Measurements from ENCODE around the gene FAF1. TPM values are rescaled to one million over a fixed set of nuclear protein-coding genes. Genes with fewer than 3 reads are reported as not detected.

Gene FAF1
- total and polyA plus RNA-seq, 2 of the 8 experiments (the other 6 are each of a cell fraction or from before 2014, with no cell fraction given): 10.8 to 65.9 TPM

DNA sequence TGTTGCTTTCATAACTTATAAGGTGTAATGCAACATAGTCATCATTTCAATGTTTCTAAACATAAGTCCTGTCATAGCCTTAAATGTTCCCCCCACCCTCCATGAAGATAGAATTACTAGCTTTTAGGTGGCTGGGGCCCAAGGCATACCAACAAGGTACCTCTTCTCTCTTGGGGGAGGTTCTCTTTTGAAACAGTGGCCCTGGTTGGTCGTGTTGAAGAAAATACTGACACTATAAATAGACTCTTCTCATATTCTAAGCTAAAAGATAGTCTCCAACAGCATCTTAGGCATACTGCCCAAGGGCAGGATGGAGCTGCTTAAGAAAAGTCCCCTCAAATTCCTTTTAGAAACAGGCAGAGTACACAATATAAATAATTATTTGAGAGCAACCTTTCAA, 255.0 kb downstream of the FAF1 start:
- Histone ChIP-seq H2AFZ (ENCODE audit: low read length) (no peak overlapping the region), H4K91ac (replicated peaks; ENCODE audit: insufficient read length, low read length) (no peak overlapping the region), H3K4me3 (ENCODE audit: extremely low read depth in 1 of 4, insufficient read depth in 2 of 4, low read depth in 3 of 4, low read length in 4 of 4) (no peak overlapping the region), H4K8ac (ENCODE audit: extremely low read depth, insufficient read depth, low read length) (no peak overlapping the region), H3K36me3 (ENCODE audit: control insufficient read depth in 2 of 4, insufficient read depth in 4 of 4, low read length in 3 of 4) (no peaks in the 10 kb centered on the region), H3K79me1 (ENCODE audit: low read depth, low read length) (no peaks in the 10 kb centered on the region), H4K20me1 (replicated peaks in 1 of 2; ENCODE audit: control insufficient read depth in 1 of 2, insufficient read depth in 2 of 2, low read length in 2 of 2) (no peaks in the 10 kb centered on the region), H3K9me3 (ENCODE audit: insufficient read depth in 2 of 2, low read depth in 1 of 2, low read length in 1 of 2) (no peaks in the 10 kb centered on the region), H2BK15ac (ENCODE audit: low read length) (no peak overlapping the region), H3K18ac (ENCODE audit: extremely low read depth, low read length) (no peak overlapping the region), H3K4ac (replicated peaks; ENCODE audit: insufficient read length, low read depth, low read length) (no peak overlapping the region), H3K27ac (ENCODE audit: low read depth, low read length) (no peak overlapping the region), H2AK5ac (ENCODE audit: low read depth, low read length) (no peak overlapping the region), H3K23me2 (ENCODE audit: low read depth, low read length) (no peaks in the 10 kb centered on the region), H2BK12ac (ENCODE audit: low read depth, low read length) (no peak overlapping the region), H2BK20ac (ENCODE audit: low read length) (no peak overlapping the region), H4K5ac (ENCODE audit: insufficient read length, low read depth, low read length) (no peak overlapping the region), H3K4me2 (ENCODE audit: insufficient read depth in 1 of 2, low read depth in 2 of 2, low read length in 2 of 2) (no peak overlapping the region), H3K27me3 (replicated peaks in 1 of 4; ENCODE audit: control insufficient read depth in 3 of 4, extremely low read depth in 1 of 4, insufficient read depth in 3 of 4, low read length in 3 of 4) (no peaks in the 10 kb centered on the region), H3K79me2 (ENCODE audit: control insufficient read depth in 1 of 2, insufficient read depth in 2 of 2, low read length in 2 of 2) (no peaks in the 10 kb centered on the region), H3K56ac (replicated peaks; ENCODE audit: insufficient read length, low read depth, low read length) (no peak overlapping the region), H3K14ac (ENCODE audit: insufficient read length) (no peak overlapping the region), H3K9ac (replicated peaks in 1 of 4; ENCODE audit: extremely low read depth in 1 of 4, low read depth in 3 of 4, low read length in 3 of 4) (no peak overlapping the region), H2BK120ac (replicated peaks; ENCODE audit: low read depth, low read length) (no peak overlapping the region), H3K4me1 (replicated peaks in 1 of 4; ENCODE audit: control insufficient read depth in 3 of 4, insufficient read depth in 4 of 4, low read length in 3 of 4) (peaks cover 0 to 21% (median 3%) of the 10 kb centered on the region in 4 experiments; a peak in 4 of 7 replicates), H3K23ac (ENCODE audit: insufficient read length) (no peak overlapping the region), H2BK5ac (ENCODE audit: low read depth, low read length) (no peak overlapping the region)
- WGBS, 2 experiments (ENCODE audit: extremely low coverage in 1 of 2, insufficient coverage in 1 of 2, insufficient read length in 1 of 2, insufficient replicate concordance in 2 of 2, low coverage in 1 of 2, low lambda C conversion rate in 2 of 2, missing lambda C conversion rate in 1 of 2): 40% methylated on average over 1 of the region's 1 CpG; no CpG with 5 or more reads in 1 of the 2 experiments
- CTCF ChIA-PET (ENCODE audit: partially characterized antibody): interaction anchor here (1.0 to 7.9 kb wide), 8 partner anchors 9 to 136 kb away, joined by 3 to 87 read pairs (median 4); no protein-coding TSS in a partner anchor
- DNase-seq (ENCODE audit: low read depth in 1 of 2, low spot score in 2 of 2) (no peak), FAIRE-seq (no peak)
- POLR2A ChIA-PET (ENCODE audit: partially characterized antibody): interaction anchor here (1.0 to 1.5 kb wide), 2 partner anchors 84 to 281 kb away, joined by 3 to 4 read pairs; partner anchors contain the start of gene DMRTA2
- TF ChIP-seq CHD1 (IDR thresholded peaks at IDR 0.05; ENCODE audit: low read depth, low read length): no peak
- no peak for TF ChIP-seq SP1 (IDR thresholded peaks at IDR 0.05; ENCODE audit: low read depth, low read length)
- no peak for TF ChIP-seq RFX5 (IDR thresholded peaks at IDR 0.05; ENCODE audit: borderline replicate concordance, low read depth, low read length)
- no peak for TF ChIP-seq GABPA (IDR thresholded peaks at IDR 0.05; ENCODE audit: borderline replicate concordance, insufficient read depth, low read length)
- TF ChIP-seq TCF12 (IDR thresholded peaks at IDR 0.05; ENCODE audit: low read depth, low read length): no peak
- no peak for TF ChIP-seq HDAC2 (IDR thresholded peaks at IDR 0.05; ENCODE audit: borderline replicate concordance in 1 of 2, low read depth in 2 of 2, low read length in 2 of 2)

Data from H1 (cell line).